Measurements from ENCODE around the gene SRC. TPM values are rescaled to one million over a fixed set of nuclear protein-coding genes. Genes with fewer than 3 reads are reported as not detected.

Gene SRC
- total and polyA plus RNA-seq, 7 experiments from 2014 or later = 0.63 to 26.6 (median 2.9) TPM

DNA sequence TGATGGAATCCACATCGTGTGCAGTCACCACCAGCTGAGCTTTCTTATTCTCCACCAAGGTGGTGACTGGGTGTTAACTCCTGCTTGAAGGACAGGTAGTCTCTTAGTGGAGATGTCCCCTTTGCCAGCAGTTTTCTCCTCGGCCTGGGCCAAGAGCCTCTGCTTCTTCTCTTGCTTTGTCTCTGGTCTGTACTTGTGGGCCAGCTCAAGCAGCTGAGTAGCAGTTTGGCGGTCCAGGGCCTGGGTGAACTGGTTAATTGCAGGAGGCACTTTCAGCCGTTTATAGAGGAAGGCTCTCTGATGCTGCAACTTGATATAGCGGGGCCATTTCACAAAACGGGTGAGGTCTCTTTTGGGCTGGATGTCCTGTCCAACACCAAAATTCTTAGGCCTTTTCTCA, 99.1 kb downstream of the SRC start:
- H3K4me3 Mint-ChIP-seq = no peak overlapping the region
- POLR2A ChIA-PET = no interaction called here
- H3K27ac Mint-ChIP-seq = peak overlapping the region in 1 of 9 donors; percentile 18

DNA sequence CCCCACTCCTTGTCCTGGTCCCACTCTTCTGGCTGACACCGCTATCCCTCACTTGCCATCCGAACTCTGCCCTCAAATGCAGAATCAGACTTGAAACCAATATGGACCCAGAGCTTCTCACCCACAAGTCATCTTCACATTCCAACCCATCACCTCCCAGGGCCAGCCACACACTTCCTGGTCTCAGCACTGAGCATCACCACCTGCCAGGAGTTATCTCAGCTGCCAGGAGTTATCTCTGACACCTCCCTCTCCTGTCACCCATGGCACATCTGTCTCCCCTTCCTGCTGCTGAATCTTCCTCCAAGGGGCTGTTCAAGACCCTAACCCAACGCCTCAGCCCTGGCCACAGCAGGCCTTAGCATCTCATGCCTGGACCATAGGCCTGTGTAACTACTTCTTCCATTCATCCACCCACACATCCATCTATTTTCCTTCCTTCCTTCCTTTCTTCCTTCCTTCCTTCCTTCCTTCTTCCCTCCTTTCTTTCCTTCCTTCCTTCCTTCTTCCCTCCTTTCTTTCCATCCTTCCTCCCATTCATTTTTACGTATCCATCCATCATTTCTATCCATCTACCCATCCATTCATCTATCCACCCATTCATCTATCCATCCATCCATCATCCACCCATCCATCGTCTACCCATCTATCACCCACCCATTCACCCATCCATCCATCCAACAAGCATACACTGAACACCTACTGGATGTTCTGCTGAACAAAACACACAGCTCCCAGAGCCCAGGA, 100.5 kb downstream of the SRC start:
- no peaks in the 10 kb centered on the region for H3K27me3 ChIP-seq (ENCODE audit: control insufficient read depth in 2 of 2, insufficient read depth in 2 of 2, low read length in 2 of 2)
- no peaks in the 10 kb centered on the region for H3K4me1 ChIP-seq (ENCODE audit: control insufficient read depth in 2 of 2, insufficient read depth in 2 of 2, low read length in 2 of 2)
- Mint-ChIP-seq H3K27ac (no peak overlapping the region), H3K36me3 (no peaks in the 10 kb centered on the region), H3K4me1 (no peaks in the 10 kb centered on the region), H3K27me3 (no peaks in the 10 kb centered on the region), H3K9me3 (no peaks in the 10 kb centered on the region), H3K4me3 (no peak overlapping the region)
- CTCF ChIA-PET = no interaction called here
- no peaks in the 10 kb centered on the region for H3K36me3 ChIP-seq (ENCODE audit: control insufficient read depth in 2 of 3, insufficient read depth in 3 of 3, low read length in 3 of 3)
- POLR2A ChIA-PET = no interaction called here
- no peak overlapping the region for H3K4me3 ChIP-seq (ENCODE audit: low read length)
- intact Hi-C loops (cut with micrococcal nuclease) = no loop called here
- ATAC-seq (no peak), DNase-seq (no peak)
- no peak overlapping the region for H3K27ac ChIP-seq (ENCODE audit: low read depth, low read length)
- H3K9me3 ChIP-seq (ENCODE audit: control insufficient read depth in 2 of 3, low read length in 3 of 3) = no peaks in the 10 kb centered on the region

More for the DNA sequence above, 99.1 kb downstream of the SRC start:
- H3K27ac ChIP-seq (ENCODE audit: low read depth, low read length) = no peak overlapping the region
- DNase-seq = no peak
- CTCF ChIA-PET = no interaction called here
- H3K36me3 ChIP-seq (ENCODE audit: control insufficient read depth in 2 of 3, insufficient read depth in 3 of 3, low read length in 3 of 3) = no peaks in the 10 kb centered on the region
- no peaks in the 10 kb centered on the region for H3K9me3 ChIP-seq (ENCODE audit: control insufficient read depth in 2 of 3, low read length in 3 of 3)
- H3K4me1 Mint-ChIP-seq = no peaks in the 10 kb centered on the region
- H3K4me3 ChIP-seq (ENCODE audit: low read length) = no peak overlapping the region
- H3K9me3 Mint-ChIP-seq = no peaks in the 10 kb centered on the region
- no peak for ATAC-seq
- H3K27me3 Mint-ChIP-seq = no peaks in the 10 kb centered on the region
- intact Hi-C loops (cut with micrococcal nuclease) = no loop called here
- H3K4me1 ChIP-seq (ENCODE audit: control insufficient read depth in 2 of 2, insufficient read depth in 2 of 2, low read length in 2 of 2) = no peaks in the 10 kb centered on the region
- no peaks in the 10 kb centered on the region for H3K36me3 Mint-ChIP-seq
- H3K27me3 ChIP-seq (ENCODE audit: control insufficient read depth in 2 of 2, insufficient read depth in 2 of 2, low read length in 2 of 2) = no peaks in the 10 kb centered on the region

DNA sequence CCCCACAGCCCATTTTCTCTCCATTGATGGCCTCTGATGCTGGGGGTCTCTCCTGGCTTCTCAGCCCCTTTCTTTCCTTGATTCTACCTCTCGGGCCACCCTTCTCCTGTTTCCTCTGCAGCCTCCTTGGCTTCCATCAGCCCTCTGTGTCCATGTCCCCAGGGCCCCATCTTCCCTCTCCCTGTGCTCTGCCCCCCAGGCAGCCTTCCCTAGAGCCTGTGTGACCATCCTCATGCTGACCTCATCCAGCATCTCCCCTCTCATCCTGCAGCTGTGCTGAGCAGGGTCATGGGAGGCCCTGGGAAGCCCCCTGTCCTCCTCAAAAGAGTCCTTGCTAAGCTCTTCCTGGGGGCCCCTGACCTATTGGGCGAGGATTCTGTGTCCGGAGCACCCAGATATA, 101.7 kb downstream of the SRC start:
- Histone ChIP-seq H3K4me1 (ENCODE audit: control insufficient read depth in 2 of 2, insufficient read depth in 2 of 2, low read length in 2 of 2) (no peaks in the 10 kb centered on the region), H3K36me3 (ENCODE audit: control insufficient read depth in 2 of 3, insufficient read depth in 3 of 3, low read length in 3 of 3) (no peaks in the 10 kb centered on the region), H3K9me3 (ENCODE audit: control insufficient read depth in 2 of 3, low read length in 3 of 3) (no peaks in the 10 kb centered on the region), H3K4me3 (ENCODE audit: low read length) (no peak overlapping the region), H3K27me3 (ENCODE audit: control insufficient read depth in 2 of 2, insufficient read depth in 2 of 2, low read length in 2 of 2) (no peaks in the 10 kb centered on the region), H3K27ac (ENCODE audit: low read depth, low read length) (no peak overlapping the region)
- Mint-ChIP-seq H3K27ac (no peak overlapping the region), H3K36me3 (no peaks in the 10 kb centered on the region), H3K27me3 (no peaks in the 10 kb centered on the region), H3K4me3 (no peak overlapping the region), H3K9me3 (no peaks in the 10 kb centered on the region), H3K4me1 (no peaks in the 10 kb centered on the region)
- CTCF ChIA-PET = no interaction called here
- ATAC-seq (no peak), DNase-seq (no peak)
- intact Hi-C loops (cut with micrococcal nuclease) = no loop called here
- POLR2A ChIA-PET = no interaction called here

DNA sequence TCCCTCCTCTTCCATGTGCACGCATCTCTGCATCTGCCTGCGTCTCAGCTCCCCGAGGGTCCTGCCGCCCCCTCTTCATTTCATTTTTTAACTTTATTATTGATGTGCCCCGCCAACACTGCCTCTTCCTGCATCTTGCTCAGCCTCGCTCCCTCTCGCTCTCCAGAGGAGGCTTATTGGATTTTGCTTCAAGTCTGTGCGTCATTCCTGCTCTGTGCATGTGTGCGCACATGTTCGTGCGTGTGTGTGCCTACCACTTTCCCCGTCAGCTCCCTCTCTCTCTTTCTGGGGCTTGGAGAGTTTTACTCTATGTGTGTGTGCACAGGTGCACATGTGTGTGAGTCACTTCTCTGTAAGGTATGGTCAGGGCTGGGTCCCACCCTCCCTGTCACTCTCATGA, 103.3 kb downstream of the SRC start:
- peaks cover 0 to 13% (median 6%) of the 10 kb centered on the region in 5 donors for H3K27me3 Mint-ChIP-seq
- H3K4me1 ChIP-seq (ENCODE audit: control insufficient read depth in 2 of 2, insufficient read depth in 2 of 2, low read length in 2 of 2) = no peaks in the 10 kb centered on the region
- CTCF ChIA-PET = no interaction called here
- no peaks in the 10 kb centered on the region for H3K4me1 Mint-ChIP-seq
- no peaks in the 10 kb centered on the region for H3K27me3 ChIP-seq (ENCODE audit: control insufficient read depth in 2 of 2, insufficient read depth in 2 of 2, low read length in 2 of 2)
- intact Hi-C loops (cut with micrococcal nuclease) = no loop called here
- peaks cover 0 to 4% (median 0%) of the 10 kb centered on the region in 3 experiments for H3K9me3 ChIP-seq (ENCODE audit: control insufficient read depth in 2 of 3, low read length in 3 of 3)
- POLR2A ChIA-PET = no interaction called here
- no peaks in the 10 kb centered on the region for H3K36me3 ChIP-seq (ENCODE audit: control insufficient read depth in 2 of 3, insufficient read depth in 3 of 3, low read length in 3 of 3)
- no peaks in the 10 kb centered on the region for H3K36me3 Mint-ChIP-seq
- no peak overlapping the region for H3K4me3 Mint-ChIP-seq
- no peak overlapping the region for H3K27ac Mint-ChIP-seq
- ATAC-seq (no peak), DNase-seq (no peak)
- peaks cover 2 to 8% (median 5%) of the 10 kb centered on the region in 11 donors for H3K9me3 Mint-ChIP-seq
- H3K4me3 ChIP-seq (ENCODE audit: low read length) = no peak overlapping the region
- H3K27ac ChIP-seq (ENCODE audit: low read depth, low read length) = no peak overlapping the region

DNA sequence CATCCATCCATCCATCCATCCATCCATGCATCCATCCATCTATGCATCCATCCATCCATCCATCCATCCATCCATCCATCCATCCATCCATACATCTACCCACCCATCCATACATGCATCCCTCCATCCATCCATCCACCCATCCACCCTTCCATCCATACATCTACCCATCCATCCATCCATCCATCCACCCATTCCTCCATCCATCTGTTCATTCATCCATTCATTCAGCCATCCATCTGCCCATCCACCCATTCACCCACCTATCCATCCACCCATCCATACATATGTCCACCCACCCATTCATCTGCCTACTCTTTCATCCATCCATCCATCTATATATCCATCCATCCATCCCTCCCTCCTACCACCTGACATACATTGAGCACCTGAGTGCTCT, 104.4 kb downstream of the SRC start:
- H3K9me3 Mint-ChIP-seq = peaks cover 5 to 18% (median 12%) of the 10 kb centered on the region in 11 donors
- H3K27ac ChIP-seq (ENCODE audit: low read depth, low read length) = no peak overlapping the region
- DNase-seq (no peak), ATAC-seq (no peak)
- no peak overlapping the region for H3K27ac Mint-ChIP-seq
- no peaks in the 10 kb centered on the region for H3K36me3 ChIP-seq (ENCODE audit: control insufficient read depth in 2 of 3, insufficient read depth in 3 of 3, low read length in 3 of 3)
- H3K4me3 Mint-ChIP-seq = no peak overlapping the region
- no peaks in the 10 kb centered on the region for H3K27me3 ChIP-seq (ENCODE audit: control insufficient read depth in 2 of 2, insufficient read depth in 2 of 2, low read length in 2 of 2)
- no peak overlapping the region for H3K4me3 ChIP-seq (ENCODE audit: low read length)
- CTCF ChIA-PET = no interaction called here
- peaks cover 0 to 16% (median 6%) of the 10 kb centered on the region in 5 donors for H3K27me3 Mint-ChIP-seq
- intact Hi-C loops (cut with micrococcal nuclease) = no loop called here
- H3K4me1 Mint-ChIP-seq = no peaks in the 10 kb centered on the region
- H3K4me1 ChIP-seq (ENCODE audit: control insufficient read depth in 2 of 2, insufficient read depth in 2 of 2, low read length in 2 of 2) = no peaks in the 10 kb centered on the region
- POLR2A ChIA-PET = no interaction called here
- H3K9me3 ChIP-seq (ENCODE audit: control insufficient read depth in 2 of 3, low read length in 3 of 3) = peaks cover 0 to 14% (median 0%) of the 10 kb centered on the region in 3 experiments
- H3K36me3 Mint-ChIP-seq = peaks cover 0 to 8% (median 0%) of the 10 kb centered on the region in 5 donors

DNA sequence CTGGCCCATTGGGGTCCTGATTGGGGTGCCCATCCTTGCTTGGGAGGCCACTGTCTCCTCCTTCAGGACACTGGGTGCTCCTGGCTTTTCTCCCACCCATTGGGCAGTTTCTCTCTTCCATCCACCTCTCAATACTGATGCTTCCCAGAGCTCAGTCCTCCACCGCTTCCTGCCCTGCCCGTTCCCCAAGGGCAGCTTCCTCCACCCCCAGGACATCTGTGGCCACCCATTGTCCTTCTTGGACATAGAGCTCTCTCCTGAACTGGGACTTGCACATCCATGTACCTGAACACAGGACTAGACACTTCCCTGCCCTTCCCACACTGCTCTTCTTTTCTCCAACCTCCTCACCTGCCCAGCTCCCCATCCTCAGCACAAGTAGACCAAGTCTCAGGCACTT, 105.7 kb downstream of the SRC start:
- Histone ChIP-seq H3K4me1 (ENCODE audit: control insufficient read depth in 2 of 2, insufficient read depth in 2 of 2, low read length in 2 of 2) (no peaks in the 10 kb centered on the region), H3K27me3 (ENCODE audit: control insufficient read depth in 2 of 2, insufficient read depth in 2 of 2, low read length in 2 of 2) (no peaks in the 10 kb centered on the region), H3K36me3 (ENCODE audit: control insufficient read depth in 2 of 3, insufficient read depth in 3 of 3, low read length in 3 of 3) (no peaks in the 10 kb centered on the region), H3K9me3 (ENCODE audit: control insufficient read depth in 2 of 3, low read length in 3 of 3) (peaks cover 0 to 25% (median 0%) of the 10 kb centered on the region in 3 experiments), H3K4me3 (ENCODE audit: low read length) (no peak overlapping the region), H3K27ac (ENCODE audit: low read depth, low read length) (no peak overlapping the region)
- intact Hi-C loops (cut with micrococcal nuclease) = no loop called here
- H3K27ac Mint-ChIP-seq = no peak overlapping the region
- ATAC-seq = no peak
- H3K9me3 Mint-ChIP-seq = peaks cover 5 to 31% (median 15%) of the 10 kb centered on the region in 11 donors
- peaks cover 0 to 19% (median 4%) of the 10 kb centered on the region in 5 donors for H3K36me3 Mint-ChIP-seq
- ChIA-PET POLR2A (no interaction called here), CTCF (no interaction called here)
- no peak overlapping the region for H3K4me3 Mint-ChIP-seq
- H3K4me1 Mint-ChIP-seq = no peaks in the 10 kb centered on the region
- H3K27me3 Mint-ChIP-seq = peaks cover 3 to 16% (median 6%) of the 10 kb centered on the region in 5 donors
- no peak for DNase-seq

DNA sequence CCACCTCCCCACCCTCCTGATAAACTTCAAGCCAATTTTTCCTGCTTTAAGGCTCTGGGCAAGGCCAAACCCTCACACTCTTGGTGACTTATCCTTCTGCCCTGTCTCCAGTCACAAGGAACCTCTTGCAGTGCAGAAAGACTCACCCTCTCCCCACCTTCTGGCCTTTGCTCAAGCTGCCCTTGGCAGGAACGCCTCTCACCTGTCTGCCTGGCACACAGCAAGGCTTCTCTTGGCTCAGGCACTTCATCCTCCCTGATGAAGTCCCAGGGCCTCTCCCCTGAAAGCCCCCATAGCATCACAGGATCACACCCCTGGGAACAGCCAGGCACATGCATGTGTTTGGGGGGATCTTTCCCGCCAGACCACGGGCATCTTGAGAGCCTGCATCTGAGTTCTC, 106.3 kb downstream of the SRC start:
- ChIA-PET CTCF (no interaction called here), POLR2A (no interaction called here)
- H3K27ac ChIP-seq (ENCODE audit: low read depth, low read length) = no peak overlapping the region
- no peak overlapping the region for H3K27ac Mint-ChIP-seq
- peaks cover 6 to 37% (median 17%) of the 10 kb centered on the region in 11 donors for H3K9me3 Mint-ChIP-seq
- no peaks in the 10 kb centered on the region for H3K36me3 ChIP-seq (ENCODE audit: control insufficient read depth in 2 of 3, insufficient read depth in 3 of 3, low read length in 3 of 3)
- ATAC-seq = no peak
- H3K9me3 ChIP-seq (ENCODE audit: control insufficient read depth in 2 of 3, low read length in 3 of 3) = peaks cover 0 to 25% (median 0%) of the 10 kb centered on the region in 3 experiments
- H3K4me3 Mint-ChIP-seq = no peak overlapping the region
- no peaks in the 10 kb centered on the region for H3K4me1 Mint-ChIP-seq
- peaks cover 3 to 16% (median 6%) of the 10 kb centered on the region in 5 donors for H3K27me3 Mint-ChIP-seq
- H3K36me3 Mint-ChIP-seq = peaks cover 0 to 25% (median 9%) of the 10 kb centered on the region in 5 donors
- no peak for DNase-seq
- no peak overlapping the region for H3K4me3 ChIP-seq (ENCODE audit: low read length)
- intact Hi-C loops (cut with micrococcal nuclease) = no loop called here
- H3K27me3 ChIP-seq (ENCODE audit: control insufficient read depth in 2 of 2, insufficient read depth in 2 of 2, low read length in 2 of 2) = no peaks in the 10 kb centered on the region
- no peaks in the 10 kb centered on the region for H3K4me1 ChIP-seq (ENCODE audit: control insufficient read depth in 2 of 2, insufficient read depth in 2 of 2, low read length in 2 of 2)

All from naive thymus-derived CD4-positive, alpha-beta T cell (primary cell).